ENCODE results near the gene TP53BP2.
"Not testable (repeated sequence)": the region's sequence is repeated elsewhere in the genome, so short reads cannot be mapped to it uniquely, and the experiment has no call there.

Gene TP53BP2

GRCh38 chr1:223849352-223850254, 3.9 kb upstream of the TP53BP2 start:
- DNase-seq, result no peak

GRCh38 chr1:223848536-223848935, 2.8 kb upstream of the TP53BP2 start:
- no peak for DNase-seq

- DNase-seq, result no peak
These were observed 2.1 kb upstream of the TP53BP2 start for GRCh38 chr1:223847781-223848345.

GRCh38 chr1:223845037-223845809, 524 bp downstream of the TP53BP2 start:
- no peak for DNase-seq

GRCh38 chr1:223844787-223845036, 1.0 kb downstream of the TP53BP2 start:
- DNase-seq, result no peak

GRCh38 chr1:223843934-223844786, 1.6 kb downstream of the TP53BP2 start:
- DNase-seq, result no peak

GRCh38 chr1:223842784-223843183, 3.0 kb downstream of the TP53BP2 start:
- no peak for DNase-seq

- DNase-seq, result not testable (repeated sequence)
These were observed 3.6 kb downstream of the TP53BP2 start for GRCh38 chr1:223841977-223842623.

- no peak for DNase-seq
These were observed 5.5 kb downstream of the TP53BP2 start for GRCh38 chr1:223840254-223840653.

- DNase-seq, result no peak
These were observed 7.5 kb downstream of the TP53BP2 start for GRCh38 chr1:223838125-223838854.

- DNase-seq, result no peak
These were observed 8.1 kb downstream of the TP53BP2 start for GRCh38 chr1:223837687-223838086.

- no peak for DNase-seq
These were observed 8.5 kb downstream of the TP53BP2 start for GRCh38 chr1:223837206-223837605.

- no peak for DNase-seq
These were observed 9.2 kb downstream of the TP53BP2 start for GRCh38 chr1:223836586-223836985.

- no peak for DNase-seq
These were observed 10.0 kb downstream of the TP53BP2 start for GRCh38 chr1:223835754-223836153.

GRCh38 chr1:223834660-223835263, 11.0 kb downstream of the TP53BP2 start:
- DNase-seq, result no peak

GRCh38 chr1:223833948-223834347, 11.8 kb downstream of the TP53BP2 start:
- no peak for DNase-seq

GRCh38 chr1:223832637-223832943, 13.2 kb downstream of the TP53BP2 start:
- no peak for DNase-seq

- no peak for DNase-seq
These were observed 13.8 kb downstream of the TP53BP2 start for GRCh38 chr1:223831755-223832636.

- no peak for DNase-seq
These were observed 16.1 kb downstream of the TP53BP2 start for GRCh38 chr1:223829678-223830077.

GRCh38 chr1:223828162-223828848, 17.4 kb downstream of the TP53BP2 start:
- DNase-seq, result no peak

Measured in KG1 (cell line).